Vagina (tissue), 2 donors: ENCODE data around the gene HTRA1. TPM values are rescaled to one million over a fixed set of nuclear protein-coding genes. Genes with fewer than 3 reads are reported as not detected.

ENCODE experiments used
- DNase-seq, 2 donors: peaks; one replicate each; pipeline ENCODE4 v3.0.0-alpha.2; 2017; ENCODE audit errors: extremely low spot score in 2 of 2
- H3K27ac ChIP-seq: fragments of 200-600 bp; sonication (generic); one replicate; pipeline ENCODE4 v1.5.1; 2019
- H3K27me3 ChIP-seq: fragments of 200-600 bp; sonication (generic); one replicate; pipeline ENCODE4 v1.5.1; 2019
- H3K36me3 ChIP-seq, 2 donors: fragments of 200-600 bp; sonication (generic); one replicate each; pipeline ENCODE4 v1.5.1; 2017 to 2019
- H3K4me1 ChIP-seq: fragments of 200-600 bp; sonication (generic); one replicate; pipeline ENCODE4 v1.5.1; 2019
- H3K4me3 ChIP-seq, 2 donors: fragments of 200-600 bp; sonication (generic); 1 replicate in 1 of 2; 2 replicates in 1 of 2; pipeline ENCODE4 v1.5.1; 2016 to 2019
- H3K9me3 ChIP-seq: fragments of 200-600 bp; sonication (generic); one replicate; pipeline ENCODE4 v1.5.1; 2019
- POLR2A ChIP-seq, 2 donors: fragments of 450-650 bp; IDR thresholded peaks; one replicate each; pipeline ENCODE4 v1.6.1; 2017; ENCODE audit warnings: antibody characterized with exemption in 2 of 2, mild to moderate bottlenecking in 2 of 2, moderate library complexity in 2 of 2
- POLR2AphosphoS5 ChIP-seq, 2 donors: sonication (generic); formaldehyde crosslinking; IDR thresholded peaks; one replicate each; pipeline ENCODE4 v1.9.0; 2017; ENCODE audit warnings: antibody characterized with exemption in 2 of 2, mild to moderate bottlenecking in 2 of 2, low read depth in 1 of 2; ENCODE audit not compliant: insufficient read depth in 1 of 2
- intact Hi-C: fragments of 100-400 bp; cut with DNase I; formaldehyde crosslinking; loops from one replicate; pipeline ENCODE4 v1.15.1; 2023
- total RNA-seq: library from RNA; depleted of rRNA; stranded (reverse); fragments of >200 nt; gene quantifications from one replicate; pipeline ENCODE4 v1.2.3, GENCODE V29; 2016
- TF ChIP-seq, protein P1 (sequence below), 3 experiments: fragments of 450-650 bp in 2 of 3; fragments of 200-600 bp in 1 of 3; sonication (generic) in 1 of 3; IDR thresholded peaks; one replicate each; pipeline ENCODE4 v1.5.1; 2017 to 2019; ENCODE audit warnings: antibody characterized with exemption in 3 of 3, mild to moderate bottlenecking in 2 of 3, moderate library complexity in 2 of 3

The HTRA1 gene
- total RNA-seq, 1 donor from 2014 or later, result 116 TPM

DNA sequence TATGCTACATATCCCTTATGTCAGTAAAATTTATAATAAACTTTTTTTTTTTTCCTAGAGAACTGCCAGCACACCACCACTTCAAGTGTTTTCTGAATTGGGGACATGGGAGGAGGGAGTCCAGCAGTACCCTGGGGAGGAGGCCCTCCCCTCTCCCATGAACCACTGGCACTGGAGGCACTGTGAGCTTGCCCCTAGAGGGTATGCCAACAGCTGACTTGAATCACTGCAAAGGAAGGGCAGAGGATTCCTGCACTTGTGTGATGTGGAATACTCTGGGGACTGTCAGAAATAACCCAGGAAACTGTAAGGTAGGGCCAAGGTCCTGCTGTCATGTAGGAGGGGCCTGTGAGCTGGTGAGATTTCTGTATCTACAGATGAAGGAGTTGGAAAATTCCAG lies 15.4 kb upstream of the HTRA1 start:
- Histone ChIP-seq H3K4me3 (no peak overlapping the region), H3K36me3 (no peaks in the 10 kb centered on the region), H3K27ac (no peak overlapping the region), H3K9me3 (no peaks in the 10 kb centered on the region), H3K27me3 (no peaks in the 10 kb centered on the region), H3K4me1 (no peaks in the 10 kb centered on the region)
- TF ChIP-seq POLR2A (IDR thresholded peaks at IDR 0.05) (no peak), POLR2AphosphoS5 (IDR thresholded peaks at IDR 0.05; ENCODE audit: insufficient read depth in 1 of 2, low read depth in 1 of 2) (no peak)
- TF ChIP-seq, protein P1, sequence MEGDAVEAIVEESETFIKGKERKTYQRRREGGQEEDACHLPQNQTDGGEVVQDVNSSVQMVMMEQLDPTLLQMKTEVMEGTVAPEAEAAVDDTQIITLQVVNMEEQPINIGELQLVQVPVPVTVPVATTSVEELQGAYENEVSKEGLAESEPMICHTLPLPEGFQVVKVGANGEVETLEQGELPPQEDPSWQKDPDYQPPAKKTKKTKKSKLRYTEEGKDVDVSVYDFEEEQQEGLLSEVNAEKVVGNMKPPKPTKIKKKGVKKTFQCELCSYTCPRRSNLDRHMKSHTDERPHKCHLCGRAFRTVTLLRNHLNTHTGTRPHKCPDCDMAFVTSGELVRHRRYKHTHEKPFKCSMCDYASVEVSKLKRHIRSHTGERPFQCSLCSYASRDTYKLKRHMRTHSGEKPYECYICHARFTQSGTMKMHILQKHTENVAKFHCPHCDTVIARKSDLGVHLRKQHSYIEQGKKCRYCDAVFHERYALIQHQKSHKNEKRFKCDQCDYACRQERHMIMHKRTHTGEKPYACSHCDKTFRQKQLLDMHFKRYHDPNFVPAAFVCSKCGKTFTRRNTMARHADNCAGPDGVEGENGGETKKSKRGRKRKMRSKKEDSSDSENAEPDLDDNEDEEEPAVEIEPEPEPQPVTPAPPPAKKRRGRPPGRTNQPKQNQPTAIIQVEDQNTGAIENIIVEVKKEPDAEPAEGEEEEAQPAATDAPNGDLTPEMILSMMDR (IDR thresholded peaks at IDR 0.05), result no peak
- intact Hi-C loops, result no loop called here
- DNase-seq, result no peak

DNA sequence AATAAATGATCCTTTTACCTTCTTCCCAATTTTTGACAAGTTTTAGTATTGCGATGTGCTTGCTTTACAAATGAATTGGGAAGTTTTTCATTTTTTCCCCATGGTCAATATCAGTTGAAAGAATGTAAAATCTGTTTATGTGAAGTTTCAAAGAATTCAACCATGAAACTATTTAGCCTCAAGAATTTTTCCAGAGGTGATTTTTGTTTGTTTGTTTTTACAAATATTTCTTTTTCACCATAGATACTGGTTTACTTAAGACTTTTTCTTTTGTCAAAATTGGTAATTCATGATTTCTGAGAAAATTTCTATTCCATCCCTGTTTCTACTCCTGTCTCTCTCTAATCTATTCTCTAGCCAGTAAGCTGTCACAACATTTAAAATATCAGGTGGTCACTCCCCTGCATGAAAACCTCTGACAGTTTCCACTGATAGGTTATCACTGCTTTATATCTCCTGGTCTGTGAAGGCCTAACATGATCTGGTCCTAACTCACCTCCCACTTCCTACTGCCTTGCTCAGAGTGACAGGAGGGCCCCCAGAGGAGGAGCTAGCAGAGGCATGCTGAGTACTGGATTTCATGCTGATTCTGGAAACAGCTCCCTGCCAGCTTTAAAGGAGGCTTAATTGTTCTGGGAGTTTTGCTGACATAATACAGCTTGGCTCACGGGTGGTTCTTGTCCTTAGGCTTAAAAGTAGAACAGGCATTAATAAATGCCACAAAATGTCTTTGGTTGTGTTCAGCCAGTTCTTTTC lies 14.5 kb upstream of the HTRA1 start:
- Histone ChIP-seq H3K36me3 (no peaks in the 10 kb centered on the region), H3K4me3 (no peak overlapping the region), H3K9me3 (no peaks in the 10 kb centered on the region), H3K4me1 (no peaks in the 10 kb centered on the region), H3K27ac (no peak overlapping the region), H3K27me3 (no peaks in the 10 kb centered on the region)
- intact Hi-C loops, result no loop called here
- DNase-seq, result no peak
- no peak for TF ChIP-seq POLR2A (IDR thresholded peaks at IDR 0.05)
- TF ChIP-seq POLR2AphosphoS5 (IDR thresholded peaks at IDR 0.05; ENCODE audit: insufficient read depth in 1 of 2, low read depth in 1 of 2), result no peak
- TF ChIP-seq, protein P1 (IDR thresholded peaks at IDR 0.05), result no peak

DNA sequence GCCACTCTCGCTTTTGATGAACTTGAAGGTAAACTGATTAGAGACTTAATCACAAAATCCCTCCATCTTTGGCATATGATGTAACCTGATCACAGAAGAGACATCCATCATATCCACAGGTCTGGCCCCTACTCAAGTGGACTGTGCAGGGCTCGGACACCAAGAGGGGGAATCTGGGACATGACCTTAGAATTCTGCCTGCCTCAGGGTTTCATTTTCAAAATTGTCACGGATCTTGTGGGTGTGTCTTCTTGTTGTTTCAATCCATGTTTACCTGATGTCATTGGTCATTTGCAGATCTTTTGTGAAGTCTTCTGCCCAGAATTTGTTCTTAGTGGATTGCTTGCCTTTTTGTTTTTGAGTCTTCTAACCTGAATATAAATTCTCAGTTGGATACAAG lies 12.8 kb upstream of the HTRA1 start:
- Histone ChIP-seq H3K9me3 (no peaks in the 10 kb centered on the region), H3K4me3 (no peak overlapping the region), H3K27me3 (no peaks in the 10 kb centered on the region), H3K27ac (no peak overlapping the region), H3K4me1 (no peaks in the 10 kb centered on the region), H3K36me3 (no peaks in the 10 kb centered on the region)
- TF ChIP-seq, protein P1 (IDR thresholded peaks at IDR 0.05), result no peak
- TF ChIP-seq POLR2AphosphoS5 (IDR thresholded peaks at IDR 0.05; ENCODE audit: insufficient read depth in 1 of 2, low read depth in 1 of 2), result no peak
- TF ChIP-seq POLR2A (IDR thresholded peaks at IDR 0.05), result no peak
- intact Hi-C loops, result no loop called here
- DNase-seq, result no peak

DNA sequence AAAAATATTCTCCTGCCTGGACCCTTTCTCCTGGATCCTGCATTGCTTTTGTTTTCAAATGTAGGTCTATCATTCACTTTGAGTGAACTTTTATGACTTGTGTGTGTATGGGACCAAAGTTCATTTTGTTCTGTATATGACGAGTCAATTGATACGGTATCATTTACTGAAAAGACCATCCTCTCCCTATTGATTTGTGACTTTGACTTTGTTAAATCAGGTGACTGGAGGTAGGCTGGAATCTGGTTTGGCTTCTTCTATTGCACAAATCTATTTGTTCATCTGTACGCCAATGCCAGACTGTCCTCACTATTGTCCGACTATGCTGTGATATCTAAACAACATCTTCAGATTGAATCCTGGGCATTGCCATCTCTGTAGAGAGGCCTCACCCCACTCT lies 12.2 kb upstream of the HTRA1 start:
- Histone ChIP-seq H3K9me3 (no peaks in the 10 kb centered on the region), H3K27me3 (no peaks in the 10 kb centered on the region), H3K36me3 (no peaks in the 10 kb centered on the region), H3K27ac (no peak overlapping the region), H3K4me1 (no peaks in the 10 kb centered on the region), H3K4me3 (no peak overlapping the region)
- TF ChIP-seq, protein P1 (IDR thresholded peaks at IDR 0.05), result no peak
- TF ChIP-seq POLR2A (IDR thresholded peaks at IDR 0.05) (no peak), POLR2AphosphoS5 (IDR thresholded peaks at IDR 0.05; ENCODE audit: insufficient read depth in 1 of 2, low read depth in 1 of 2) (no peak)
- intact Hi-C loops, result no loop called here
- DNase-seq, result no peak

DNA sequence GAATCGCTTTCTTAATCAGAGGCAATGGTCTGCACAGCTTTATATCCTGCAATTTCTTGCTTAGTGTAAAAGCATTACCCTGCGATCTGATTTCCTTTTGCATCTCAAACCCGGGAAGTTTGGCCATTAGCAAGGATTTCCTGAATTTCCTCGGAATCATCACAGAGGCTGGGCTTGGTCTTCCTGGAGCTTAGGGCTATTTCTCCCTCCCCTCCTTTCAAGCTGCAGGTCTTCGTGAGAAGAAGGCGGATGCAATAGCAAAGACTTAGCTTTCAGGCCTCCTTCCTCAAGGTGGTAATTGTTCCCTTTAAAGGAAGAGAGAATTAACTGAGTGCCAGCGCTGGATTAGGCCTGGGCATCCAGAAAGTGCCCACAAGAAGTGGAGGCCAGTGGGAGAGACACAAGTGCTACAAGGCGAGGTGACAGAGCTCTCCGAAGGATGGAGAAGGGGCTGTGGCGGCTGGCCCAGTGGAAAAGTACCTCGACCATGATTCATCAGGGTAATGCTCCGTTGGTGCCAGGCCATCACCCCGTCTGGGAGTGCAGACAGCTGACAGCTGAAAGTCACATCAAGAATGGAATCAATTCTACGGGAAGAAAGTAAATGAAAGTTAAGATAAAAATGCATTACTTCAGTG lies 10.9 kb upstream of the HTRA1 start:
- DNase-seq, result no peak
- Histone ChIP-seq H3K27me3 (no peaks in the 10 kb centered on the region), H3K36me3 (no peaks in the 10 kb centered on the region), H3K4me3 (no peak overlapping the region), H3K4me1 (no peaks in the 10 kb centered on the region), H3K9me3 (no peaks in the 10 kb centered on the region), H3K27ac (no peak overlapping the region)
- TF ChIP-seq POLR2AphosphoS5 (IDR thresholded peaks at IDR 0.05; ENCODE audit: insufficient read depth in 1 of 2, low read depth in 1 of 2) (no peak), POLR2A (IDR thresholded peaks at IDR 0.05) (no peak)
- TF ChIP-seq, protein P1 (IDR thresholded peaks at IDR 0.05), result no peak
- intact Hi-C loops, result no loop called here
